Lower leg skin (tissue), 3 donors: ENCODE results near the gene SLC5A2.

Source experiments
- CTCF ChIP-seq, 3 donors: fragments of 450-650 bp; IDR thresholded peaks; one replicate each; pipeline ENCODE4 v1.5.1; 2016; ENCODE audit warnings: antibody characterized with exemption in 3 of 3, mild to moderate bottlenecking in 3 of 3, moderate library complexity in 2 of 3
- POLR2A ChIP-seq, 2 donors: fragments of 450-650 bp; IDR thresholded peaks; one replicate each; pipeline ENCODE4 v1.6.1; 2016 to 2017; ENCODE audit warnings: antibody characterized with exemption in 2 of 2, mild to moderate bottlenecking in 1 of 2, moderate library complexity in 1 of 2

GRCh38 chr16:31477220-31478216, 5.4 kb upstream of the SLC5A2 start:
- TF ChIP-seq CTCF (IDR thresholded peaks at IDR 0.05) (peak in 1 of 3 donors; percentile 26), POLR2A (IDR thresholded peaks at IDR 0.05) (no peak)
